Thoracic aorta (tissue), 2 donors: ENCODE data around the gene SZT2. TPM values are rescaled to one million over a fixed set of nuclear protein-coding genes. Genes with fewer than 3 reads are reported as not detected.
"Not testable (repeated sequence)": the region's sequence is repeated elsewhere in the genome, so short reads cannot be mapped to it uniquely, and the experiment has no call there.

ENCODE experiments used
- ATAC-seq: fragments of 150-250 bp; one replicate; pipeline ENCODE4 v1.8.0; 2017; ENCODE audit warnings: low read depth; ENCODE audit not compliant: insufficient number of reproducible peaks, low FRiP score
- DNase-seq: peaks from one replicate; pipeline ENCODE4 v3.0.0-alpha.2; 2020; ENCODE audit warnings: low spot score
- H3K27ac ChIP-seq, 2 donors: fragments of 200-600 bp; sonication (generic); 1 replicate in 1 of 2; 2 replicates in 1 of 2; pipeline ENCODE4 v1.5.1; 2016; ENCODE audit warnings: mild to moderate bottlenecking in 2 of 2, moderate library complexity in 2 of 2
- H3K27me3 ChIP-seq: fragments of 200-600 bp; sonication (generic); replicated peaks from 2 replicates; pipeline ENCODE4 v1.6.0; 2016; ENCODE audit warnings: mild to moderate bottlenecking; ENCODE audit not compliant: insufficient read depth
- H3K36me3 ChIP-seq: fragments of 200-600 bp; sonication (generic); one replicate; pipeline ENCODE4 v1.5.1; 2016
- H3K4me1 ChIP-seq, 2 donors: fragments of 200-600 bp; sonication (generic); 1 replicate in 1 of 2; 2 replicates in 1 of 2; pipeline versions ENCODE4 v1.5.1 to v1.6.0; 2016; ENCODE audit warnings: low read depth in 2 of 2, mild to moderate bottlenecking in 1 of 2; ENCODE audit not compliant: control insufficient read depth in 1 of 2
- H3K4me3 ChIP-seq: fragments of 200-600 bp; sonication (generic); 2 replicates; pipeline ENCODE4 v1.5.1; 2016; ENCODE audit warnings: mild to moderate bottlenecking
- H3K9me3 ChIP-seq: fragments of 200-600 bp; sonication (generic); 2 replicates; pipeline ENCODE4 v1.5.1; 2016
- total RNA-seq, 2 donors: library from RNA; depleted of rRNA; stranded (reverse); fragments of >200 nt; gene quantifications; one replicate each; pipeline versions ENCODE4 v1.1.0 to v1.2.3, GENCODE V29; 2016
- TF ChIP-seq, protein P1 (sequence below): fragments of 200-600 bp; sonication (generic); IDR thresholded peaks from one replicate; pipeline ENCODE4 v1.5.1; 2019; ENCODE audit warnings: antibody characterized with exemption

The SZT2 gene
- total RNA-seq, 2 donors from 2014 or later: 50.0 to 65.3 TPM

DNA sequence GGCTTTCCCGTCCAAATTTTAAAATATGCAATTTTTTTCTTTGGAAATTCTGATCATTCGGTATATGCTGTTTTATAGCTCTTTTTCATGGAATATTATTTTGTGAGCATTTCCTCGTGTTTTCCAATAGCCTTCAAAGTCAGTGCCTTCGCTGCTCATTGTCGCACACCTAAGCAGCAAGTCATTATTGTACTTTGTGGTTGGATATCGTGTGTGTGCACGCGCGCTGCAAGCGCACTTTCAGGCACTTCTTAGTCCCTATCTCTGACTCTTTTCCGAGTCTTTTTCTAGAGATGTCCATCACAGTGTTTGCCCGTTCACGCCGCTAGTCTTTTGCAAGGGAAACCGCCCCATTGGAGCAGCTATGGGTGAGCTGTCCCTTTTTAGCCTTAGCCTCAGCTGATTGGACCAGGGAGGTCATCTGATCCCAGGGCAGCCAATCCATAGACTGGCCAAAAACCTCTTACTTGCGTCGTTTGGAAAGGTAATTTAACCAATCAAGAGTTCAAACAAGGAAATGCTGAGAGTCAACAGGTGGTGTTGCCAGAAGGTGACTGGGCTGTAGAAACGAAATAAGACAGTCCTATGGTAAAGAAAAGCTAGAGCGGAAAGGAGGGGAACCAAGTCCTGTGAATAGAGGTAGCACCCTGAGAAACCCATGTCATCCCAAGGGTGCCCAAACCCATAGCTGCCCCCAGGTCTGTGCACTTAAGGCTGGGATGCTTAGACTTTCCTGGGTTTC is 64.7 kb downstream of the SZT2 start:
- ATAC-seq: peak; percentile 86
- DNase-seq: peak; percentile 39
- Histone ChIP-seq H3K27ac (peak overlapping the region; percentile 77 to 91), H3K27me3 (no peaks in the 10 kb centered on the region), H3K4me1 (peaks cover 4 to 14% of the 10 kb centered on the region in 2 donors), H3K36me3 (peaks cover 16% of the 10 kb centered on the region), H3K4me3 (peak overlapping the region; percentile 86), H3K9me3 (no peaks in the 10 kb centered on the region)
- TF ChIP-seq, protein P1, sequence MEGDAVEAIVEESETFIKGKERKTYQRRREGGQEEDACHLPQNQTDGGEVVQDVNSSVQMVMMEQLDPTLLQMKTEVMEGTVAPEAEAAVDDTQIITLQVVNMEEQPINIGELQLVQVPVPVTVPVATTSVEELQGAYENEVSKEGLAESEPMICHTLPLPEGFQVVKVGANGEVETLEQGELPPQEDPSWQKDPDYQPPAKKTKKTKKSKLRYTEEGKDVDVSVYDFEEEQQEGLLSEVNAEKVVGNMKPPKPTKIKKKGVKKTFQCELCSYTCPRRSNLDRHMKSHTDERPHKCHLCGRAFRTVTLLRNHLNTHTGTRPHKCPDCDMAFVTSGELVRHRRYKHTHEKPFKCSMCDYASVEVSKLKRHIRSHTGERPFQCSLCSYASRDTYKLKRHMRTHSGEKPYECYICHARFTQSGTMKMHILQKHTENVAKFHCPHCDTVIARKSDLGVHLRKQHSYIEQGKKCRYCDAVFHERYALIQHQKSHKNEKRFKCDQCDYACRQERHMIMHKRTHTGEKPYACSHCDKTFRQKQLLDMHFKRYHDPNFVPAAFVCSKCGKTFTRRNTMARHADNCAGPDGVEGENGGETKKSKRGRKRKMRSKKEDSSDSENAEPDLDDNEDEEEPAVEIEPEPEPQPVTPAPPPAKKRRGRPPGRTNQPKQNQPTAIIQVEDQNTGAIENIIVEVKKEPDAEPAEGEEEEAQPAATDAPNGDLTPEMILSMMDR: no peak

DNA sequence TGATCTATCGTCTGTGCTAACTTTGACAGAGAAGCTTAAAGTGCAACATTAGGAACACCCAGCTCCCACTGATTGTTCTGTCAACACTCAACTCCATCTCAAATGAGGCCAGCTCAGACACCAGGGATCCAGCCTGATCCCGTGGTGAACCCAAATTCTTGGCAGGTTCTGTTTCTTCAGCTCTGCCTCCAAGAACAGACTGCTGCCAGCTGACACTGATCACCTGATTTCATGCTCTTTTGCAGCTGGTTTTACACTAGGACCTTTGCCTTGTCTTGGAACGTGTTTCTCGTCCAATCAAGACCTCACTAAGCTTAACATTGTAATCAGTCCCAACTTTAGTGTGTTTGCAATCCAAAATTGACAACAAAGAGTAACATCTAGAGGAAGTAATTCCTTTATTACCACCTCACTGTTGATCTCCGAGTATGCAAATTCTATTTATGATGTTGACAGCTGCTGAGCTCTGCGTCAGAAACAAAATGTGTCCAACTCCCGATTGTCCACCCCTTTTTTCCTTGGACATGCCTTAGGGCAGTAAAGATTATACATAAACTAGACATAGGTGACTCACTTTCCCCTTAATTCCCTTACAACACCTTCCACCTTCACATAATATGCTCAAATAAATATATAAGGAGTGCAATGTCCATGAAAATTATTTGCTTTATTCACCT is 65.7 kb downstream of the SZT2 start:
- Histone ChIP-seq H3K9me3 (no peaks in the 10 kb centered on the region), H3K36me3 (peaks cover 10% of the 10 kb centered on the region), H3K27me3 (no peaks in the 10 kb centered on the region), H3K4me3 (no peak overlapping the region), H3K27ac (no peak overlapping the region), H3K4me1 (peaks cover 4 to 14% of the 10 kb centered on the region in 2 donors)
- TF ChIP-seq, protein P1: no peak
- DNase-seq (no peak), ATAC-seq (no peak)

DNA sequence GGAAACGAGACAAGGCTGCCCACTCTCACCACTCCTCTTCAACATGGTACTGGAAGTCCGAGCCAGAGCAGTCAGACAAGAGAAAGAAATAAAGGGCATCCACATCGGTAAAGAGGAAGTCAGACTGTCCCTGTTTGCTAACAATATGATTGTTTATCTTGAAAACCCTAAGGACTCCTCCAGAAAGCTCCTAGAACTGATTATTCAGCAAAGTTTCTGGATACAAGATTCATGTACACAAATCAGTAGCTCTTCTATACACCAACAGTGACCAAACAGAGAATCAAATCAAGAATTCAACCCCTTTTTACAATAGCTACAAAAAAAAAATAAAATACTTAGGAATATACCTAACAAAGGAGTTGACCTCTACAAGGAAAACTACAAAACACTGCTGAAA is 68.7 kb downstream of the SZT2 start:
- ATAC-seq, H3K36me3 ChIP-seq, H3K4me1 ChIP-seq, H3K27me3 ChIP-seq, H3K27ac ChIP-seq, H3K9me3 ChIP-seq, H3K4me3 ChIP-seq, DNase-seq: not testable (repeated sequence)

DNA sequence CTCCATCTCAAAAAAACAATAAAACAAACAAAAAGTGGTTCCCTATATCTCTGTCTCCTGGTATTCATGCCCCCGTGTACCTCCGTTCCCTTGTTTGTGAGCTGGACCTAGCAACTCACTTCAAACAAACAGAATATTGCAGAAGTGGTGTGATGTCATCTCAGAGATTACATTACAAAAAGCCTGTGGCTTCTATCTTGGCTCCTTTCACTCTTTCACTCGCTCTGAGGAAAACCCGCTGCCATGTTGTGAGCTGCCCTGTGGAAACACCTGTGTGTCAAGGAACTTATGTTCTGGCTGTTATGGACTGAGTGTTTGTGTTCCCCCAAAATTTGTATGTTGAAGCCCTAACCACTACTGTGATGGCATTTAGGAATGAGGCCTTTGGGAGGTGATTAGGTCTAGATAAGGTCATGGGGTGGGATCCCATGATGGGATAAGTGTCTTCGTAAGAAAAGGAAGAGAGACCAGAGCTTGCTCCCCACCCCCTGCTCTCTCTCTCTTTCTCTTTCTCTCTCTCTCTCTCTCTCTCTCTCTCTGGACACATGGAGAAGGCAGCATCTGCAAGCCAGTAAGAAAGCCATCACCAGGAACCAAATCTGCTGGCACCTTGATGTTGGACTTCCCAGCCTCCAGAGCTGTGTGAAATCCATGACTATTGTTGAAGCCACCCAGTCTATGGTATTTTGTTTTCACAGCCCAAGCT is 71.4 kb downstream of the SZT2 start:
- H3K36me3 ChIP-seq: no peaks in the 10 kb centered on the region
- H3K27ac ChIP-seq: no peak overlapping the region
- TF ChIP-seq, protein P1: no peak
- no peaks in the 10 kb centered on the region for H3K27me3 ChIP-seq
- H3K9me3 ChIP-seq: no peaks in the 10 kb centered on the region
- ATAC-seq (no peak), DNase-seq (no peak)
- no peak overlapping the region for H3K4me3 ChIP-seq
- H3K4me1 ChIP-seq: no peaks in the 10 kb centered on the region

DNA sequence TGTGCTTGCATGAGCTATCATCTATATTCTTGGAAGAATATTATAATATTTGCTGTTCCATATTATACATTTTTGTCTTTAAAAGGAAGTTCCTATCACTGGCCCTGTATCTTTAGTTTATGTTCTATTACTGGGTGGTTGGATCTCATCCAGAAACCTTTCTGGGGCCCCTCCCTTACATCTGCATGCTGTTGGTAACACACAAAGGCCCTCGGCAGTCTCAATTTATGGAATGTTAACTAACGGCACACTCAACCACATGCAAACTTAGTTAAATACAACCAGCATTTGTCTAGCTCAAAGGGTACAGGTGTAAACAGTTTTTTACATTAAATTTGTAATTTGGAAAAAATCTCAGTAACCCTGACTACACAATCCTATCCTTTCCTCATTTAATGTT is 73.8 kb downstream of the SZT2 start:
- H3K36me3 ChIP-seq: no peaks in the 10 kb centered on the region
- H3K27ac ChIP-seq: no peak overlapping the region
- no peaks in the 10 kb centered on the region for H3K9me3 ChIP-seq
- H3K4me3 ChIP-seq: no peak overlapping the region
- DNase-seq (no peak), ATAC-seq (no peak)
- H3K4me1 ChIP-seq: no peaks in the 10 kb centered on the region
- no peaks in the 10 kb centered on the region for H3K27me3 ChIP-seq
- TF ChIP-seq, protein P1: no peak
